CD4-positive, alpha-beta T cell treated with Interleukin-12 subunit alpha and Interleukin-12 subunit beta, for 1 hour (primary cell): ENCODE measurements around the gene MYL9.

Experiments used
- DNase-seq: peaks from one replicate; pipeline ENCODE4 v3.0.0-alpha.2; 2020

MYL9 gene

GRCh38 chr20:36585410-36586125 lies 44.2 kb downstream of the MYL9 start:
- DNase-seq, result no peak

DNA sequence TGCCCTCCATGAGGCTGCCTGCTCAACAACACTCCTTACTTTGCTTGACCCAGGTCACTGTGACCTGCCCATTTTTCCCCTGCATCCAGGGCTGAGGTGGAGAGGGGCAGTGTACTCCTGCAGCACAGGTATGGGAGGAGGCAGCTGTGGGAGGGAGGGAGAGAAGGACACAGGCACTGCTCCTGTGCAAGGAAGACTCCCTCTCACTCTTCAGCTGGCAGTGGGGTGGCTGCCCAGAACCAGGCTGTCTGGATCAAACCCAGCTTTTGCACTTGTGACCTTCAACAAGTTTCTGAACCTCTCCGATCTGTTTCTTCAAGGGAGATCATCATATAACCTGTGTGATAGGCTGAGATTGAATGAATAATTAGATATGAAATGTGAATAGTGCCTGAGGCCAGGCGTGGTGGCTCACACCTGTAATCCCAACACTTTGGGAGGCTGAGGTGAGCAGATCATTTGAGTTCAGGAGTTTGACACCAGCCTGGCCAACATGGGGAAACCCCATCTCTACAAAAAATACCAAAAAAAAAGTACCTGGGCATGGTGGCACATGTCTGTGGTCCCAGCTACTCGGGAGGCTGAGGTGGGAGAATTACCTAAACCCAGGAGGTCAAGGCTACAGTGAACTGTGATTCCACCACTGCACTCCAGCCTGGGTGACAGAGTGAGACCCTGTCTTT lies 46.2 kb downstream of the MYL9 start:
- no peak for DNase-seq

DNA sequence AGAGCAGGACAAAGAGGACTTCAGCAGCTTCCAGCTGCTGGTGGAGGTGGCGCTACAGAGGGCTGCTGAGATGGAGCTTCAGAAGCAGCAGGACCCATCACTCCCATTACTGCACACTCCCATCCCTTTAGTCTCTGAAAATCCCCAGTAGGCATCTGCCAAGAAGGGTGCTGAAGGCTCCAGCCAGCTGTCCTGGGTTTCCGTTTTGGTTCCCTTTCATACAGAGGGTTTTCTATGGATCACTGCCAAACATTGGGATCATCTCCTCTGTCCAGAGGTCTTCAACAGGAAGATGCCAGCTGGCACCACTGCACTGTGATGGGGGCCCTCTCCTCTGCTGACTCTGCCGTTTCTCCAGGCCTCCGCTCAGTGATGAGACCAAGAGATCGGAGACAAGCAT lies 50.0 kb downstream of the MYL9 start:
- DNase-seq, result no peak

GRCh38 chr20:36591854-36592641 lies 50.7 kb downstream of the MYL9 start:
- DNase-seq, result peak; percentile 75

DNA sequence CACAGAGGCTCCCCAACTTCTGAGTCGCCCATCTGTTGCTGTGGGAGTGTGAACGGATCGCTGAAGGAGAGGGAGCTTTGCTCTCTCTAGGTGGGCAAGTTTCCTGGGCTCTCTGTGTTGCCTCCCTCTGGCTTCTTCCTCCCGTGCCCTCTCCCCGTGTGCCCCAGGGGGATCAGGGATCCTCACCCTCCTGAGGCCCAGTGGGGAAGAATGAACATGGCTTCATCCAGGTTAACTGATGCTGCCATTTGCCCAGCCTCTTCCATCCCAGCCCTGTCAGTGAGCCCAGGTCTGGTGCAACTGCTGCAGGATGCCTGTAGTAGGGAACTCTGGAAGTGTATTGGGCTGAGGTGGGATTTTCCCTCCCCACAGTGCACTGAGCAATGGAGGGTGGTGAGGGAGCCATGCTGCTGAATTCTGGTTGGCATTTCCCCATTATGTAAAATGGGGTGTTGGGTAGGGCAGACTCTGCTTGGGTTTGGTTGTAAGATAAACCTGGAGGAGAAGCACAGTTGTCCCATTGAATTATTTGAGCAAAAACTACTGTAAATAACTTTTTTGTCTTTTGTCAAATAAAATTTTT lies 52.1 kb downstream of the MYL9 start:
- DNase-seq, result no peak

GRCh38 chr20:36599912-36600345 lies 58.6 kb downstream of the MYL9 start:
- DNase-seq, result no peak
